PC-3 (cell line): ENCODE measurements around the gene COL6A2.

Source experiments
- CTCF ChIP-seq: fragments of 300-600 bp; sonication (generic); conservative IDR thresholded peaks from 2 replicates; pipeline ENCODE4 v1.5.1; 2017; ENCODE audit warnings: antibody characterized with exemption, low read depth, mild to moderate bottlenecking, low read length
- EZH2 ChIP-seq: fragments of 300-600 bp; sonication (generic); IDR thresholded peaks from one replicate; pipeline ENCODE4 v1.6.1; 2017; ENCODE audit warnings: antibody characterized with exemption, mild to moderate bottlenecking, low read length; ENCODE audit not compliant: unreplicated experiment

GRCh38 chr21:46097336-46098293 lies at the start of gene COL6A2:
- no peak; the same call in 1 of the 2 replicates for TF ChIP-seq CTCF
- no peak for TF ChIP-seq EZH2
